Natural killer cell (primary cell): ENCODE data around the gene CELF3. TPM values are rescaled to one million over a fixed set of nuclear protein-coding genes. Genes with fewer than 3 reads are reported as not detected.

Source experiments
- ATAC-seq, 3 donors: fragments of 150-1000 bp in 2 of 3; fragments of 200-7000 bp in 1 of 3; cut with Tn5 transposase; 1 replicate in 1 of 3; 2 replicates in 2 of 3; pipeline ENCODE4 v1.10.0; 2021; ENCODE audit warnings: mild to moderate bottlenecking in 2 of 3, moderate library complexity in 2 of 3
- DNase-seq, 2 donors: peaks; one replicate each; pipeline versions ENCODE4 v3.0.0 to v3.0.0-alpha.2; 2013 to 2021; ENCODE audit warnings: mixed read lengths in 1 of 2
- H3K27ac ChIP-seq: one replicate; pipeline ENCODE4 v1.5.1; 2013; ENCODE audit warnings: mild to moderate bottlenecking, low read length
- H3K27me3 ChIP-seq: one replicate; pipeline ENCODE4 v1.6.1; 2013; ENCODE audit warnings: low read length; ENCODE audit not compliant: control insufficient read depth, insufficient read depth
- H3K36me3 ChIP-seq: one replicate; pipeline ENCODE4 v1.6.1; 2013; ENCODE audit warnings: low read length; ENCODE audit not compliant: control insufficient read depth, insufficient read depth
- H3K4me1 ChIP-seq: one replicate; pipeline ENCODE4 v1.6.1; 2013; ENCODE audit warnings: low read length; ENCODE audit not compliant: control insufficient read depth, insufficient read depth
- H3K4me3 ChIP-seq: one replicate; pipeline ENCODE4 v1.5.1; 2013; ENCODE audit warnings: low read length
- H3K9me3 ChIP-seq: one replicate; pipeline ENCODE4 v1.6.1; 2013; ENCODE audit warnings: low read length; ENCODE audit not compliant: control insufficient read depth, insufficient read depth
- H3K27ac Mint-ChIP-seq, 2 donors: one replicate each; pipeline ENCODE4 v1.8.0; 2022; ENCODE audit warnings: mild to moderate bottlenecking in 2 of 2, mixed read lengths in 2 of 2, moderate library complexity in 1 of 2
- H3K27me3 Mint-ChIP-seq, 2 donors: one replicate each; pipeline ENCODE4 v1.8.0; 2022; ENCODE audit warnings: low read depth in 2 of 2, mixed read lengths in 2 of 2
- H3K36me3 Mint-ChIP-seq: one replicate; pipeline ENCODE4 v1.8.0; 2022; ENCODE audit warnings: mixed read lengths
- H3K4me1 Mint-ChIP-seq, 2 donors: one replicate each; pipeline ENCODE4 v1.8.0; 2022; ENCODE audit warnings: mixed read lengths in 2 of 2
- H3K4me3 Mint-ChIP-seq: one replicate; pipeline ENCODE4 v1.8.0; 2022; ENCODE audit warnings: mild to moderate bottlenecking, moderate library complexity, mixed read lengths
- H3K9me3 Mint-ChIP-seq, 2 donors: one replicate each; pipeline ENCODE4 v1.8.0; 2022; ENCODE audit warnings: mixed read lengths in 2 of 2
- CTCF ChIP-seq: fragments of 200-600 bp; IDR thresholded peaks from one replicate; pipeline ENCODE4 v1.8.0; 2022; ENCODE audit warnings: antibody characterized with exemption
- WGBS: methylation state at CpG from one replicate; pipeline ENCODE4 v1.1.7; 2013; ENCODE audit warnings: missing lambda C conversion rate; ENCODE audit not compliant: insufficient coverage; 5-methylcytosine and 5-hydroxymethylcytosine counted together
- intact Hi-C: fragments of 100-400 bp; cut with micrococcal nuclease; formaldehyde crosslinking; loops from one replicate; pipeline ENCODE4 v1.14.2; 2022
- total RNA-seq, 4 donors: library from RNA; stranded (reverse); fragments of 120-200 nt in 1 of 4; gene quantifications; one replicate each; pipeline versions ENCODE4 v1.2.3 to v1.2.4, GENCODE V29; 2013 to 2022

Gene CELF3
- total RNA-seq, 3 donors from 2014 or later (not counting 1 experiment from before 2014, with no cell fraction given) = not detected

- no peaks in the 10 kb centered on the region for H3K36me3 Mint-ChIP-seq
- peak overlapping the region in 1 of 2 donors; percentile 61 for H3K27ac Mint-ChIP-seq
- peaks cover 25% of the 10 kb centered on the region for H3K4me1 ChIP-seq
- no peaks in the 10 kb centered on the region for H3K9me3 Mint-ChIP-seq
- peaks cover 32% of the 10 kb centered on the region in 2 donors for H3K4me1 Mint-ChIP-seq
- H3K27me3 Mint-ChIP-seq = peaks cover 37 to 48% of the 10 kb centered on the region in 2 donors
- peaks cover 18% of the 10 kb centered on the region for H3K27me3 ChIP-seq
- no peaks in the 10 kb centered on the region for H3K9me3 ChIP-seq
- H3K36me3 ChIP-seq = no peaks in the 10 kb centered on the region
- no peak overlapping the region for H3K27ac ChIP-seq
- peak overlapping the region; percentile 90 for H3K4me3 Mint-ChIP-seq
- no peak for ATAC-seq
- DNase-seq = no peak
- no peak overlapping the region for H3K4me3 ChIP-seq
- no peak for TF ChIP-seq CTCF
- intact Hi-C loops = no loop called here
- 8% methylated on average over 1 of the region's 1 CpG for WGBS
Observed at GRCh38 chr1:151720125-151720524, 3.5 kb upstream of the CELF3 start.

- H3K27me3 ChIP-seq = peaks cover 17% of the 10 kb centered on the region
- intact Hi-C loops = no loop called here
- Mint-ChIP-seq H3K27me3 (peaks cover 39 to 53% of the 10 kb centered on the region in 2 donors), H3K4me1 (peaks cover 32% of the 10 kb centered on the region in 2 donors), H3K4me3 (no peak overlapping the region), H3K36me3 (no peaks in the 10 kb centered on the region), H3K27ac (no peak overlapping the region), H3K9me3 (no peaks in the 10 kb centered on the region)
- DNase-seq (no peak), ATAC-seq (no peak)
- no peak for TF ChIP-seq CTCF
- WGBS = no CpG with 5 or more reads among the region's 4 CpGs
- H3K4me3 ChIP-seq = no peak overlapping the region
- no peak overlapping the region for H3K27ac ChIP-seq
- H3K4me1 ChIP-seq = peaks cover 25% of the 10 kb centered on the region
- no peaks in the 10 kb centered on the region for H3K36me3 ChIP-seq
- H3K9me3 ChIP-seq = no peaks in the 10 kb centered on the region
Observed at GRCh38 chr1:151718666-151719065, 2.1 kb upstream of the CELF3 start.

GRCh38 chr1:151718011-151718431, 1.4 kb upstream of the CELF3 start:
- TF ChIP-seq CTCF = no peak
- Histone ChIP-seq H3K9me3 (no peaks in the 10 kb centered on the region), H3K4me3 (no peak overlapping the region), H3K36me3 (no peaks in the 10 kb centered on the region), H3K27me3 (peaks cover 14% of the 10 kb centered on the region), H3K27ac (no peak overlapping the region), H3K4me1 (peaks cover 25% of the 10 kb centered on the region)
- Mint-ChIP-seq H3K27ac (no peak overlapping the region), H3K4me1 (peaks cover 32% of the 10 kb centered on the region in 2 donors), H3K4me3 (no peak overlapping the region), H3K9me3 (no peaks in the 10 kb centered on the region), H3K27me3 (peaks cover 39 to 52% of the 10 kb centered on the region in 2 donors), H3K36me3 (no peaks in the 10 kb centered on the region)
- intact Hi-C loops = no loop called here
- WGBS = 57% methylated on average over 4 of the region's 4 CpGs
- DNase-seq = no peak
- ATAC-seq = no peak

- Histone ChIP-seq H3K9me3 (no peaks in the 10 kb centered on the region), H3K27ac (no peak overlapping the region), H3K27me3 (peaks cover 14% of the 10 kb centered on the region), H3K36me3 (no peaks in the 10 kb centered on the region), H3K4me3 (no peak overlapping the region), H3K4me1 (peaks cover 16% of the 10 kb centered on the region)
- H3K4me3 Mint-ChIP-seq = no peak overlapping the region
- intact Hi-C loops = no loop called here
- H3K27ac Mint-ChIP-seq = no peak overlapping the region
- ATAC-seq = no peak
- WGBS = 11% methylated on average over 11 of the region's 11 CpGs
- H3K27me3 Mint-ChIP-seq = peaks cover 39 to 60% of the 10 kb centered on the region in 2 donors
- TF ChIP-seq CTCF = no peak
- H3K9me3 Mint-ChIP-seq = no peaks in the 10 kb centered on the region
- peaks cover 26% of the 10 kb centered on the region in 2 donors for H3K4me1 Mint-ChIP-seq
- H3K36me3 Mint-ChIP-seq = no peaks in the 10 kb centered on the region
- no peak for DNase-seq
Observed at GRCh38 chr1:151716405-151716762, 219 bp downstream of the CELF3 start.
